GM23248 (cell line): ENCODE data around the gene HERC2.
"Not testable (repeated sequence)": the region's sequence is repeated elsewhere in the genome, so short reads cannot be mapped to it uniquely, and the experiment has no call there.

ENCODE experiments used
- EZH2 ChIP-seq: fragments of 200-600 bp; sonication (generic); IDR thresholded peaks from 2 replicates; pipeline ENCODE4 v1.6.1; 2018; ENCODE audit warnings: antibody characterized with exemption, mild to moderate bottlenecking; ENCODE audit not compliant: insufficient read depth, poor library complexity, severe bottlenecking
- EZH2phosphoT487 ChIP-seq: fragments of 200-600 bp; sonication (generic); IDR thresholded peaks from 2 replicates; pipeline ENCODE4 v1.6.1; 2018; ENCODE audit warnings: antibody characterized with exemption, moderate library complexity, mild to moderate bottlenecking, low read depth; ENCODE audit not compliant: insufficient read depth

DNA sequence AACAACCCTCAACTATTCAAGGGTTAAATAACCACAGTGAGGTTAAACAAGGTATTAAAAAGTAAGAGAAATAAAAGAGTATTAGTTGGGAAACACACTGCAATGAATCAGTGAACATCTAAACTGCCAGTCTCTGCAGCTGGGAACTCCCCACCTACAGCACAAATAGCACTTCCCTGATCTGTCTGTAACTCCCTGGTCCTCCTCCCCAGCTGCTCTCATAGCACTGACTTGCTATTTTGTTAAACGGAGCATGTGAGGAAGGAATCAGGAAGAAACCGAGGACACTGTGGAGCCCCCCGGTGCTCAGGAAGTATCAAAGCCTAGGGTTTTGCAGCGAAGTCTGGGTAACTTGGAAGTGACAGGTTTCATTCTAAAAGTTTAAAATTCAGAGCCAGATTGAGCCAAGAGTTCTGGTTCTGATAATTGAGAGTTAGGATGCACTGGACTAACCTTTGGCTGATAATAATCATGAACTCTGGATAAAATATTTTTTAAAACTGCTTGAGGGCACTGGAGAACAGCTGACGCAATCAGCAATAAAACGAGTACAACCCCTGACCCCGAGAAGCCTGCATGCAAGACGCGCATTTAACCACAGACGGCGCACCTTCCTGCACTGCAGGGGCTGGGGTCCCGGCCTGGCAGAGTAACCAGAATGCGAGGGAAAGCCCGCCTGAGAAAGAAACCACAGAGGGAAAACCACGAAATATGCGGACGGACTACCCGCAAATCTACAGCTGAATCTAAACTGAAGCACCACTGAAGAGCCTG is 118.7 kb downstream of the HERC2 start:
- TF ChIP-seq EZH2phosphoT487, EZH2: not testable (repeated sequence)
